HG02623 (cell line): ENCODE results near the gene ZNF777.
"Not testable (repeated sequence)": the region's sequence is repeated elsewhere in the genome, so short reads cannot be mapped to it uniquely, and the experiment has no call there.

ENCODE experiments used
- ATAC-seq: cut with Tn5 transposase; IDR thresholded peaks from one replicate; pipeline ENCODE4 v1.9.1; 2021; ENCODE audit warnings: moderate library complexity; ENCODE audit not compliant: unreplicated experiment

The ZNF777 gene

DNA sequence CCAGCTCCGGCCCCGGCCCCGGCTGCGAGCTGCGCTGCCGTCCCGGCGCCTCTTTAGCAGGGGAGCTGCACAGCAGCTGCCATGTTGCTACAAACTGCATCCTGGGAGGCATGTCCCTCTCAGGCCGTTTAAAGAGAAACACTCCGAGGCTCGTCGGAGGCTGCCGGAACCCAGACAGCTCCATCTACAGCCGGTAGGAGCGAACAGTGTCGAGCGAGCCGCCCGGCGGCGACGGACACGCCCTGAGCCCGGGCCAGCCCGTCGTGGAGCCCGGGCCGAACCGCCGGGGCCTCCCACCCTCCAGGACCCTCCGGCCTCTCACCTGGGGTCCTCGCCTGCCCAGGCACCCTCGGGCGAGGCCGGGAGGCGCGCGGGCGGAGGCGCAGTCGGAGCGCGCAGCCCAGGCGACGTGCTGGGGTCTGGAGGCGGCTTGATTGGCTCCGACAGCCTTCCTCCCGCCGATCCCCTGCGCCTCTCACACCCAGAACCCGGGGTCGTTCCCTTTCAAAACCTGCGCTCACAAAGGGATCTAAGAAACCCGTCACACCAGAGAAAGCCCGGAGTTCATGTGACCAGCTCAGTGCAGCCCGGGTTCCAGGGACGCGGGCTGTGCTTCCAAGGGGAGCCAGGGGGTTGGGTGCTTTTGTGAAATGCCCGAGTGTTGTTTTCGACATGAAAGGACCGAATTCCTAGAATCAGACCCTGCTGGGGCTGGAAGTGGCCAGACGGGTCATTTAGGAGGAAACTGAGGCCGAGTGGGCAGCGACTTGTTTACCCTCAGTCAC lies at the start of gene ZNF777:
ZNF777 (minus strand) TSS at position 570 of the 785 bp plus-strand sequence. CDS start 5,040 bp downstream, outside the sequence.
- ATAC-seq = peak; percentile 94

DNA sequence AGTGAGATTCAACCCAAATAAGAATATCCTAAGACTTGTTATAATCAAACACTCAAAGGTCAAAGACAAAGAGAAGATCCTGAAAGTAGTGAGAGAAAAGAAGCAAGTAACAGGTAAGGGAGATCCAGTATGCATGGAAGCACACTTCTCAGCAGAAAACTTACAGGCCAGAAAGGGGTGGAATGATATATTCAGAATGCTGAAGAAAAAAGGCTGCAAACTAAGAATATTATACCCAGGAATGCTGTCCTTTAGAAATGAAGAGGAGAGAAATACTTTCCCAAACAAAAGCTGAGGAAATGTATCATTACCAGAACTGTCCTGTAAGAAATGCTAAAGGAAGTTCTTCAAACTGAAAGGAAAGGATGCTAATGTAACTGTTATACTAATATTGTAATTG lies 49.4 kb upstream of the ZNF777 start:
- no peak for ATAC-seq

DNA sequence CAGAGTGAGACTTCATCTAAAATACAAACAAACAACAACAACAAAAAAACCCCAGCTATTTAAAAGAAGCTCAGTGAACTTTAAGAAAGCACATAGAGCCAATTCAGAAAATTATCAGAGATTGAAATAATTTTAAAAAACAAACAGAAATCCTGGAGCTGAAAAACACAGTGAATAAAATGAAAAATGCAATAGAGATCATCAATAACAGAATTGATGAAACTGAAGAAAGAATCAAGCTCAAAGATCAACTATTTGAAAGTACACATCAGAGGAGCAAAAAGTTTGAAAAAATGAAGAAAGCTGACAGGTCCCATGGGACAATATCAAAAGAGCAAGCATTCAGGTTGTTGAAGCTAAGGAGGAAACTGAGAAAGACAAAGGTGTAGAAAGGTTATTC lies 48.9 kb upstream of the ZNF777 start:
- ATAC-seq = no peak

DNA sequence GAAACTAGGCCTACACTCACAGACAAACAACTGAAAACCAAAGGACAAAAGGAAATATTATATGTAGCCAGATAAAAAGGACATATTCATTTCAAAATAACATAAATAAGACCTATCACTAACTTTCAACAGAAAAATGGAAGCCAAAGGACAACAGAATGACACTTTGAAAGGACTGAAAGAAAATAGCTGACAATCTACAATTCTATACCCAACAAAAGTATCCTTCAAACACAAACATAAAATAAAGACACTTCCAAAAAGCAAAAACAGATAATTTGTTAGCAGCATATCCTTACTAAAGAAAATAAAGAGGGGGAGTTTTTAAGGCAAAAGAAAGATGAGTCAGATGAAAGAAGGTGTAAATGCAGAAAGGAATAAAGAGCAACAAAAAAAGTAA lies 44.7 kb upstream of the ZNF777 start:
- ATAC-seq = no peak

DNA sequence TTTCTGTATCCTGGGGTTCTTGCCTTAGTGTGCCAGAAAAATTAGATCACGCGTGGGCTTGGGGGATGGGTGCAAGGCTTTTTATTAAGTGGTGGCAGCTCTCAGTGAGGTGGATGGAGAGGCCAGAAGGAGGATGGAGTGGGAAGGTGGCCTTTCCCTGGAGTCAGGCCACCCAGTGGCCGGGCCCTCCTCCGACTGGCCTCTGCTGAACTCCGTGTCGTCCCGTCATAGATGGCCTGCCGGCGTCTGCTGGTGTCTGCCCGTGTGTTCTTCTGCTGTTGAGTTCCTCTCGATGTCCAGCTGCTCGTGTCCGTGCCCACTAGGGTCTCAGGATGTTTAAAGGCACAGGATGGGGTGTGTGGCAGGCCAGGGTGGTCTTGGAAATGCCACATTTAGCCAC lies 40.8 kb upstream of the ZNF777 start:
- no peak for ATAC-seq

DNA sequence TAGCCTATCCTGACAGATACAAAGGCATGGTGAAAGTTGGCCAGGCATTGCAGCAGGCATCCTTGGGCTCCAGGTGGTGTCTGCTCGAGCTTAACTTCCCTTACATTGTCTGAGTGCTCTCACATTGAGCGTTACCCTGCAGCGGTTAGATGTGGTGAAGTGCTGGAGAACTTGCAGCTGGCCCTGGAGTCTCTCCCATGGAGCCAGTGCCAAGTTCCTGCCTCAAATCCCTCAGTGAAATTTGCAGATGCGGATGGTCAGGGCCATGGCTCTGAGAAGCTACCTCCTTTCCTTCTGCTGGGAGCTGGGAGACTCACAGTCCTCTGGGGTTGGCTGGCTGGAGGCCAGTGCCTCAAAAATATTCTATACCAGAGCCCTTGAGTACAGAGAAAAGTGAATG lies 40.0 kb upstream of the ZNF777 start:
- ATAC-seq = no peak

DNA sequence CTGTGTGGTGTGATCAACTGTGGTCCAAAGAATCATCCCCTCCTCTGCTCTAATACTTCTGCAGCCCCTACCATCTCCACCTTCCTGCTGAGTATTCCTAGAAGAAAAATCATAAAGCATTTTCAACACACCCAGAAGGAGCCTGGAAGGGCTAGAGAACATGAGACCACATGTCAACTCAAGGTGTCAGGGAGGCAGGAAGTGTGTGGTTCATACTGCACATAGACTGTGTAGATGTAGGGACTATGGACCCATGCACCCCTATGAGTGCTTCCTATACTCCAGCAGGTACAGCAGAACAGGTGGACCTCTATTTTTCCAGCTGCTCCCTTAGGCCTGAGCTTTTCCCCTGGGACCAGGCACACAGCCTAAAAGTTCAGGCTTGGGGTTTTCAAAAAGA lies 39.3 kb upstream of the ZNF777 start:
- no peak for ATAC-seq

DNA sequence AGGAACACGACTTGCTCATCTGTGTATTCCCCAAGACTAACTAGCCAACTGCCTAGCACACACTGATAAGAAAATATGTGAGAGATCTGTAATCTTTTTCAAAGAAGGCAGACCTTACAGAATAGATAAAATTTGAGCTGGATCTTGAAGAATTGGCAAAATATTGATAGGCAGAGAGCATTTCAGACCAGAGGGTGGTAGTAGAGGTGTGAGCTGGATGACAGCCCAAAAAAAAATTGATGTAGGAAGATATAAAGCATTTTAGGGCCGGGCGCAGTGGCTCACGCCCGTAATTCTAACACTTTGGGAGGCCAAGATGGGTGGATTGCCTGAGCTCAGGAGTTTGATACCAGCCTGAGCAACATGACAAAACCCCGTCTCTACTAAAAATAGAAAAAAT lies 37.9 kb upstream of the ZNF777 start:
- no peak for ATAC-seq

- ATAC-seq = peak; percentile 96
Measured at GRCh38 chr7:149497467-149498261, 36.8 kb upstream of the ZNF777 start, which contains the start of gene ZNF746. ZNF746 (minus strand) TSS chr7:149497809; CDS start chr7:149497536, 273 bp downstream.

- ATAC-seq = peak; percentile 26
Measured at GRCh38 chr7:149496642-149497391, 36.0 kb upstream of the ZNF777 start.

DNA sequence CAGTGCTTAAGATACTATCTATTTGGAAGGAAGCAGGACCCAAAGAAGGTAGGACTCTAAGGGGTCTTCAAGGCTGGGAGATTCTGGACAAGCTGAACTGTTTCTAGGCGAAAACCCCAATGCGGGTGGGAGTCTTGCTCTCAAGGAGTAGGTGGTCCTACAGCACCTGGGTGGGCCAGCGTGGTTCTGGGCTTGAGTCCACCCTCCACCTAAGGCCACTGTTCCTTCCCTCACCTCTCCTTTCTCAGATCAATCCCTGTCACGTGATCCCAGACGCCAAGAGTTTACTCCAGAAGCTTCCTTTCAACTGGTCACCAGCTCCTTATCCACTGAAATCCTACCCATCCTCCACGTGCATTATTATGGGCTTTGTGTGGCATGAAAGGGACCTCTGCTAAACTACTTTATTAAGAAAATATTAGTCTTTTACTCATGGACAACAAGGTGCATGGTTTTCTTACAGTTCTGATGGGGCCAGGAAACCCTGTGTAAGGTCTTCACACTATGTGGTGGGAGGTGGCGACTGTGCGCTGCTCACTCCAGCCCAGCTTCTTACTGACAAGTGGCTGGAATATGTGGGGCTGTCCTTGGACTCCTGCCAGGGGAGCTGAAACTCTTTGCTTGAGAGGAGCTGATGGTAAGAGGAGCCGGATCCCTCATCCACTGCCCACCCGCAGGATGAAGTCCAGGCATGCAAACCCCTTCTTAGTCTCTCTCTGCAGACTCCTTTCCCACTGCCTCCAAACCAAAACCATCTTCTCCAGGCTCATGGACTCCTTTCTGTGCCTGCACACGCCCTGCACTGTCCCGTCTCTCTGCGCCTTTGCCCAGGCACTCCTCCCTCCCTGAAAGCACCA lies 35.2 kb upstream of the ZNF777 start:
- ATAC-seq = no peak

DNA sequence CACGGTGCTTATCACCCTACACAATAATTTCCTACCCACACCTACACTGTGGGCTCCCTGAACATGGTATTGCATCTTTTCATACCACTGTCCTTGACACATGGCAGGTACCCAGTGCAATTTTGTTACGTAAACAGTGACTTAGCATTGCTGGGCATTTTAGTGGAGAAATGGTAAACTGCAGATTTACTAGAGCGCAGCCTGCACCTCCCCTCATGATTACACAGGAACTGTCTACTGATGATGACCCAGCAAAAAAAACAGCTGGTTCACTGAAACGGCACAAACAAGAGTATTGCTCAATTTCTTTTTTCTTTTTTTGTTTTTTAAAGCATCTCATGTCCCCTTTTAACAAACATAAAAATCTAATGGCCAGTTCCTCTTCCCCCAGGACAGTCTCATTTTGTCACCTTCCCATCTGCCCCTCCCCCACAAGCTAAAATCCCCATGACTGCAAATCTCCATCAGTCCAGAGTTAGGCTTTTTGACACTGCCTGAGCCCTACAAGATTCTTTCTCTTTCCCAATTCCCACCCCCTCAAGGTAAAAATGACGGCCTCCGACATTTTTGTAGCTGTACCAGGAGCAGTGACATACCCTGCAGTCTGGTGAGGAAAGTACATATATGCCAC lies 34.0 kb upstream of the ZNF777 start:
- ATAC-seq = no peak

DNA sequence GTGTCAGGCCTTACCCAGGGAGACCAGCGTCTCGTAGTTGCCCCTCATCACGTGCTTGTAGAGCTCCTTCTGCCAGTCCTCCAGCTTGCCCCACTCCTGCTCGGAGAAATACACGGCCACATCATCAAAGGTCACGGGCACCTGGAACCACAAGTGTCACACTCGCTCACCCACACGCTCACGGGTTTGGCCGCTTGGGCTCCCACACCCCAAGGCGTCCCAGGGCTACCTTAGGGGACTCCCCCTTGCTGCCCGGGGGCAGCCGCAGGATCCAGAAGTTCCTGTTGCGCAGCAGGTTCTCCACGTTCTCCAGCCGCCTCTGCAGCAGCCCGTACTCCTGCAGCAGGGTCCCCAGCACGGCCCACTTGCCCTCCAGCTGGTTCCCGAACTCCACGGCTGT lies 33.1 kb upstream of the ZNF777 start:
- not testable (repeated sequence) for ATAC-seq

GRCh38 chr7:149493366-149493765 lies 32.5 kb upstream of the ZNF777 start:
- ATAC-seq = no peak

DNA sequence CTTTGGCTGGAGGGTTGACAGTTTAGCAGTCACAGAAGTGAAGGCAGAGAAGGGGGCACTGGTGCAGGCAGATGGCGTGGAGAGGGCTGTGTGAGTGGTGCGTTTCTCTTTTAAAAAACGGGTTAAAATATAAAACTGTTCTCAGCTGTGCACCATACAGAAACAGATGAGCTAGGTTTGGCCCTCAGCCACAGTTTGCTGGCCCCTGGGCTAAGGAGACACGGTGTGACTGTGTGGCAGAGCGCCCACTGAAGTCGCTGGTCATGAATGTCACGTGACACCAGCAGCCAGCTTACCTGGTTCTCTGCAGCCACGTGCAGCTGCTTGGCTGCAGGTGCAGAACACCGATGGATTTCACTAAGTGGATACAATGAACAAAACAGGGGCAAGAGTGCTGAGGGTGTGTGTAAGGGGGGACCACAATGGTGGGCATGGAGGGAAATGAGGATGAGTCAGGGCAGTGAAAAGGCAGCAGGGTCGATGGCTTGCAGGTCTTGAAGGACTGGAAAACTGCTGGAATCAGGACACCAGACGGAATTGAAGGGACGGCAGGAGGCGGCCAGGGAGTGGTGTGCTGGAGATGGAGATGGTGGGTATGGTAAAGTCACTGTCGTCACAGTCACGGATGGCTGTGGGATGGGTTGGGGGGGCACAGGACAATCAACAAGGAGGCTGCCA lies 29.4 kb upstream of the ZNF777 start:
- no peak for ATAC-seq

DNA sequence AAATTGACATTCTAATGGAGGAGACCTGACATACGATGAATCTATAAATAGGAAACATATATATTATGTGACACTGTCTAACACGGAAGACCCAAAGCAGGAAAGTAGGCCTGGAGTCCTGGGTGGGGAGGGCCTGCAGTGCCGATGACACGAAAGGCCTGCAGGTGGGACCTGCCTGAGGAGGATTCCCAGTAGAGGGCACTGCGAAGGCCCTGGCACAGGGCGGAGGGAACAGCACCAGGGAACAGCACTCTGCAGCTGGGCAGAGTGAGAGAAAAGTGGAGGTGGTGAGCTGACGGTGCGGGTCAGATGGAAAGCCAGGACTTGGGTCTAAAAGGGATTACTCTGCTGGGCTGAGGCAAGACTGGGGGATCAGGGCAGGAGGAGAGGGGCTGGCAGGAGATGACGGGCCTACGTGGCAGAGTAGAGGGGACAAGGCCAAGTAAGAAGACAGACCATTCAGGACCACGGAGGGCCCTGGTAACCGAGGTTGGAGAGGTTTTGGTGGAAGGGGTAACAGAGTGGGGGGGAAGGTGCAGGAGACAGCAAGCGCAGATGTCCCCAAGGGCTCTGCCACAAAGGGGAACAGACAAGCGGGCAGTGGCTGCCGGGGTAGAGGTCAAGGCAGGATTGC lies 28.6 kb upstream of the ZNF777 start:
- ATAC-seq = no peak

GRCh38 chr7:149479568-149479967 lies 18.7 kb upstream of the ZNF777 start:
- ATAC-seq = no peak

GRCh38 chr7:149478754-149479153 lies 17.9 kb upstream of the ZNF777 start:
- ATAC-seq = no peak
